GM18867 (cell line): ENCODE results near the gene RLF.
A peak's percentile ranks its signal among the peaks of the same experiment; 100 is the strongest.

ENCODE experiments used
- ATAC-seq: cut with Tn5 transposase; IDR thresholded peaks from one replicate; pipeline ENCODE4 v1.9.1; 2021; ENCODE audit warnings: mild to moderate bottlenecking, moderate library complexity; ENCODE audit not compliant: unreplicated experiment

RLF gene

DNA sequence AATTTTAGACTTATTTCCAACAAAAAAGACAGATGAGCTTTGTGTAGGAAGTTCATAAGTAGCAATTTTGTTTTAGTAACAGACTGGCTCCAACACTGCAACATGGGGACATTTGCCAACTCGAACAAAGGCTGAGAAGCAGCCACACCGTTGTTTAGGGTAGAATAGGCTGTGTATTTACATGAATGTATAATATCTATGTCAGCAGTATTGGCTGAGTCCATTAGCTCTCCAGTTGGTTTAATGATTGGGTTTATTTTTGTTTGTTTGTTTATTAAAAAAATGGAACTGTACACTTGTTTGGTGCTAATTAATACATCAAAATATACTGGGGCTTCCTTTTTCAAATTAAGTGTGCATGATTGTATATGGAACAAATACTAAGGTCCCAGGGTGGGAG, 79.2 kb downstream of the RLF start:
- no peak for ATAC-seq

DNA sequence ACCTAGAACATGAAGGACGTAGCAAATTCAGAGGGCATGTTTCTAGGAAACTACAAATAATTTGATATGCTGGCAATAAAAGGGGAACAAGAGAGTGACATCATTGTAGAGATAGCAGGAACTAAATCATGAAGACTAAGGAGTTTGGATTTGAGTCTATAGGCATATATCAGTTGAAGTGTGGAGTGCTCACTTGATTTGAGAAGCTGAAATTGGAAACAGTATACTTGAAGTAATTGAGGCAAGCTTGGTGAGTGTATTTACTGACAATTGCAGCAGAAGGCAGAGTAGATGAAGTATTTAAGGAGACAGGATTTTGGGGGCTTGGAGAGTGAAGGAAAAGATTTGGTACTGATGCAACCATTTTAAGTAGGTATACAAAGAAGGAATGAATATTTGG, 80.2 kb downstream of the RLF start:
- peak; percentile 5 for ATAC-seq

DNA sequence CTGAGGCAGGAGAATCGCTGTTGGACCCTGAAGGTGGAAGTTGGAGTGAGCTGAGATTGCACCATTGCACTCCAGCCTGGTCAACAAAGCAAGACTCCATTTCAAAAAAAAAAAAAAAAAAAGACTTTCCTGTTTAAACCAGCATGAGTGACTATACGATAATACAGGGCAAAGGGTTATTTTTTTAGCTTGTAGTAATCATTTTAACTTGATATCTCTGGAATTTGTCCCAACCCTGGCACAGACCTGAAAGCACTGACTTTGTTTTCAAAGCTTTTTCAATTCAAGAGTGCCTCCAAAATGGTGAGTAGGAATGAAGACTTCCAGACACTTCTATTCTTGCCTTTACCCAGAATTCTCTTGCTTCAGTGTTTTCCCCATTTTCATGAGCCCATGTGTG, 82.2 kb downstream of the RLF start:
- ATAC-seq, result no peak

DNA sequence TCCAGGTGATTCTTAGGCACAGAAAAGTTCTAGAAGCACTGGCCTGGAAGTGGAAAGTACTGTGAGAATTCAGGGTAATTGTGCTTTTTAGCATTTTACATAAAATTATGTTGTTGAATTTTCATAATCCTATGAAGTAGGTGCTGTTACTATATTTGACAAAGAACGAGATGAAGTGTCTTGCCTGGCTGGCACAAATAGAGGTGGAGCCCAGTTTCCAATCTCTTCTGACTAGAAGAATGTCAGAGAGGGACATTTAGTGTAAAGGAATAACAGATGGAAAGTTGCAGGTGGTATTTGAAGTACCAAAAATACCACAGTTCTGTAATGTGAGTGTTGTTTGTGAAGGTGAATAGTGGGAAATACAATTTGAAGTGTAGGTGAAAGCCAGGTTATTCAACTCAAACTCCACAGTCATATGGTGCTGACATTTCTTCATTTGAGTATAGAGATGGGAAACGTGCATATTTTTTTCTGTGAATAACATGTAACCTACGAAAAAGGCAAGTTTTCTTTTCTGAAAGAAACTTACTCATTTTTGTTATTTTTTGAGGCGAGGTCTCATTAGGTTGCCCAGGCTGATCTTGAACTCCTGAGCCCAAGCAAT, 83.1 kb downstream of the RLF start:
- no peak for ATAC-seq

DNA sequence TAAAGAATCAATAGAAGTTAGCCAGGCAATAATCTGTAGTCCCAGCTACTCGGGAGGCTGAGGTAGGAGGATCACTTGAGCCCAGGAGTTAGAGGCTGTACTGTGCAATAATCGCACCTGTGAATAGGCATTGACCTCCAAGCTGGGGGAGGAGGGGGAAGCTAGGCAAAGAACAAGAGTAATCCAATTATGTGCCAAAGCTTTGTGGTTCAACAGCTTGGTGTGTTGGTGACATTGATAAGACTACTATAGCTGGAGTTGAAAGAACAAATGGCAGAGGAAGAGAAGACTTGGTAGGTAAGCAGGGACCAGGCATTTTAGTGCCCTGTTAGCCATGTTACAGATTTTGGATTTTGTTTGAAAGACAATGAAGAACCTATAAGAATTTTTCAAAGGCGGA, 84.5 kb downstream of the RLF start:
- no peak for ATAC-seq

DNA sequence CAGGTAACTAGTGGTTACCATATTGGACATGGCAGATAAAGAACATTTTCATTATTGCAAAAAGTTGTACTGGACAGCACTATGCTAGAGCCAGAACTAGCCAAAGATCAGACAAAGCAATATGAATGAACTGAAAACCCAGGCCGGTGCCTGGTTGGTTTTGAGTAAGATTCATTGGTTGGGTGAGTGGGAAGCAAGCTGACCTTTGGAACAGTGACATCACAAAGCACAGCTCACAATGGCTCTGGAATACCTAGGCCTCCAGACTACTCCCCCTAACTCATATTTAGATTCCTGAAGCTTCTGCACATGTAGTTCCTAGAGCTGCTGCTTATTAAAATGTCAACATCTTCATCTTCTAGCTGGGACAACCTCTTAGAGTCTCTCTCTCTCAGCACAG, 86.5 kb downstream of the RLF start, which contains the start of gene TMCO2:
Gene TMCO2 (plus strand): TSS at position 283 of the 400 bp plus-strand sequence. CDS start 57 bp downstream, at position 340.
- ATAC-seq, result no peak

DNA sequence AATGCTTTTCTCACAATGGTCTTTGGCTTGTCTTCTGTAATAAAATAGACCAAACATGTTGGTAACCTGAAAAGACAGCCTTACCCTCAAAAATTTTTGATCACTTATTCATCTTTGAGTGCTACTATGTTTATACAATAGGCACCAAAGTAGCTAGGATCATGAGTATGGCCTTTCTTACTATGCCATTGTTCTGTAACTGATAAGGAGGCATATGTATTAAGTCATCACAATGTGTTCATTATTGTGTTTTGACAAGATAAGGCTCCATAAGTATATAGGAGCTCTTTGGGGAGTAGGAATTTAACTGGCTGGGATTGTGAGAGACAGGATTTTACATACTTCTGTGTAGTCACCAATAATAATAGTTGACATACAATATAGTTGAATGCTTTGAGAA, 87.2 kb downstream of the RLF start:
- no peak for ATAC-seq

DNA sequence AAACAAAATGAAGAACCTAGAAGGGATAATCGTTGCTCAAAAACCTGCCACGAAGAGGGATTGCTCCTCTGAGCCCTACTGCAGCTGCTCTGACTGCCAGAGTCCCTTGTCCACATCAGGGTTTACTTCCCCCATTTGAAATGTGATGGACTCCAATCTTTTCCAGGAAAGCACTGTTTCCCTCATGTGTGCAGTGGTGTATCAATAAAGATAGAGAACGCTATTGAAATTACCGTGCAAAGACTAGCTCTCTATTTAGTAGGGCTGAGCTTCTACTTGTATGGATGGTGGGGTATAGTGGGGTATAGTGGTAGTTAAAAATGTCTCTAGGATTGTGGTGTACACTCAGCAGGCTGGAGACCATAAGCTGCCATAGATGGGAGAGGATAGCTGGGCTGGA, 90.3 kb downstream of the RLF start:
- no peak for ATAC-seq

DNA sequence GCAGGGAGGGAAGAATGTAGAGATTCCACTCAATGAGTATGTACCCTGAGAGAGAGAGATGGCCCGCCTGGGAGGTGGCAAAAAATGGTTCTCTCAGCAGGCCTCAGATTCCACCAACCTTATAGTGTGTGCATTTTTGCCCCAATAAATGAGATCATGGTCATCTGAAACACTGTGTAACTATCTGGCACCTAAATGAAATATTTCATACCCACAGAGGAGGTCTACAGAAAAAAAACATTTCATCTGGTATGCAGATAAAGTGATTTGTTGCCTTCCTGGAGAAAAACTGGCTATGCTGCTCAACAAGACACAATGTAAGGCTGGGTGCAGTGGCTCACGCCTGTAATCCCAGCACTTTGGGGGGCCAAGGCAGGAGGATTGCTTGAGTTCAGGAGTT, 91.4 kb downstream of the RLF start:
- ATAC-seq, result no peak

DNA sequence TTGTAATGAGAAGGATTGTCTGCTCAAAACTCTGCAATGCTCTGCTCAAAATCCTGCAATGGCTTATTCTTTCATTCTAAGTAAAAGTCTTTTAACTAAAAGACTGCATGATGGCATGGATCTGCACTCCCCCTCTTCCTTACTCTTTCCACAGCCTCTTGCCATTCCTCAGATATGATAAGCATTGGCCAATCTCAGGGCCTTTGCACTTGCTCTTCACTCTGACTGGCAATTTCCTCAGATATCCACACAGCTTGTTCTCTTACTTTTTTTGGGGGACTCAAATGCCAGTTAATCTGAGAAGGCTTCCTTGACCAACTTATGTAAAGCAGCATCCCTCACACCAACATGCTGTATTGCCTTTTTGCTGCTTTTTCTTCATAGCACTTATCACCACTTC, 94.0 kb downstream of the RLF start:
- no peak for ATAC-seq

DNA sequence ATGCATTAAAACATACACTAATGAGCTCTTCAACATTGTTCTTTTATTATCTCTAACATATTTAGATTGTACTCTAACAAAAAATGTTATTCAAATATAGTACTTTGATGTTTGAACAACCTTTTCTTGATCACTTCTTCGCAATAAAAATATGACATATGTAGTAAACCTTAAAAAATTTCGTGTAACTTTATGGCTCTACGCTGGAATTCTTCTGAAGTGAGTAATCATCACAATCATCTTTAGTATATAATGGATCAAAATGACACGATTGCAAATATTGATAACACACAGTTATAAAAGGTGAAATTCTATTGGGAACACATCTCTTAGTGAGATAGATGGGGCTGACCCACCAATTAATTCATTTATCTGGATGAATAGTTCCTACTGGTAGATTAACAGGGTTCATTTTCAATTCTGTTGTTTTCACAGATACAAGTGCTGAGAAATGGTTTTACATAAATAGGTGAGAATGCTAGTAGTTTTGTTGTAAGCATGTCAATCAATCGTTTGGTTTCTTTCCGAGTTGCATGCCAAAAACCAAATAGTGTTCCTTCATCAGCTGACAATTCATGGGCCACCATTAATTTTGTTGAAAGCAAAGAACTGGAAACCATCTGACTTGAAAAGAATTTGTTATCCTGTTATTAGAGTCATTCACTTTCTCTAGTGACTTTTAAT, 95.4 kb downstream of the RLF start:
- no peak for ATAC-seq

DNA sequence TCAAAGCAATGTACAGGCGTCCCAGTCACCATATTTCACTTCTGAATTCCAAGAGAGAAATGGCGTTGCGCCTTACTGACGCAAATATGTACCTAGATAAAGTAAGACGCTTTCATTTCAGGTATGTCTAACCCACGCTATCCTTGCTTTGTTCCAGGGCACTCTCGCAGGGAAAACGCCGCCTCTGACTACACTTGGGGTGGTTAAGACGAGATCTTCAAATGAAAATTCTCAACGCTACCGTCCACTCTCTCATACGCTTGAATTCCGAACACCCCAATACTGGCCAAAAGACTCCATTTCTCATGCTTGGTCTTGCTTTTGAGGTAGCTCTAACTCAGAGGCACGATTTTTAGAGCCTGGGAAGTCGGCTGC, 96.1 kb downstream of the RLF start:
- no peak for ATAC-seq

DNA sequence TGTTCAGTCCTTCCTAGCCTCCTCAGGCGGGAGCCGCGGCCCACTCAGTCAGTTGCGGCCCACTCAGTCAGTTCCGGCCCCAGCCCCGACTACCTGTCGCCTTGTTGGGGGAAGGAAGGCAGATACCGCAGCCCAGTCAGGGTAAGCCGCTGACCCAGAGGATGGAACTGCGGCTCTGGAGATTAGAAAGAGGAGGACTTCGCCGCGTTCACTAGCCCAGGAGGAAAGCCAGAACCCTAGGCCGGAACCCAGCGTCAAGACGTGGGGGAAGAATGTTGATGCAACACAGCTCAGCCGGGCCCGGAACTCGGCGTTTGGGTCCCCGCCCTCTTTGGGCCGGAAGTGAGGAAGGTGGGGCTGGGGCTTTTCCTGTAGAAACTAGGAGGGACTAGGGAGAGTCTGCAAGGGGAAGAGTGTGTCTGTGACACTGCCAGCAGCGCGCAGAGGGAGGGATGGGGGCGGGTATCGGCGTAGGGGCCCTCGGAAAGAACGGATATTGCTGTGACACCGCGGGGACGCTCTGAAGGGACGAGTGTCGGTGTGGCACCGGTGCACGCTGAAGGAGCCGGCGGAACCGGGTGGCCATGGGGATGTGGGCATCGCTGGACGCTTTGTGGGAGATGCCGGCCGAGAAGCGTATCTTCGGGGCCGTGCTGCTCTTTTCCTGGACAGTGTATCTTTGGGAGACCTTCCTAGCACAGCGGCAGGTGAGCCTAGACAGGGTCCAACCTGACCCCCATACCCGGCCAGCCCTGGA, 96.7 kb downstream of the RLF start, which contains the start of gene ZMPSTE24:
Gene ZMPSTE24 (plus strand): TSS at position 549 of the 757 bp plus-strand sequence. CDS start 36 bp downstream, at position 585.
- ATAC-seq, result peak; percentile 89

DNA sequence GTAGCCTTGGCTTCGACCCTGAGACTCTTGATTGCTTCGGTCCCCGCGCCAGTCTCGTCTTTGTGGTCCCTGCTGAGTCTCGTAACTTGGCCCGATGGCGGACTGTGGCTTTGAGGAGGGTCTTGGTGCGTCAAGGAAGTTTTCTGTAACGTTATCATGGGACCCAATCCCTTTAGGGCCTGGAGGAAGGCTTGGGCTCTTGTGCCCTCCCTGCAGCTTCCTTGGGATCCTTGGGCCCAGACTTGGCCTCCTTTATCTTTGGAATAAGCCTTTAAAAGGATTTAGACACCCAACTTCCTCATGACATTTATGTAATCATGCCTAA, 97.2 kb downstream of the RLF start:
- ATAC-seq, result no peak

DNA sequence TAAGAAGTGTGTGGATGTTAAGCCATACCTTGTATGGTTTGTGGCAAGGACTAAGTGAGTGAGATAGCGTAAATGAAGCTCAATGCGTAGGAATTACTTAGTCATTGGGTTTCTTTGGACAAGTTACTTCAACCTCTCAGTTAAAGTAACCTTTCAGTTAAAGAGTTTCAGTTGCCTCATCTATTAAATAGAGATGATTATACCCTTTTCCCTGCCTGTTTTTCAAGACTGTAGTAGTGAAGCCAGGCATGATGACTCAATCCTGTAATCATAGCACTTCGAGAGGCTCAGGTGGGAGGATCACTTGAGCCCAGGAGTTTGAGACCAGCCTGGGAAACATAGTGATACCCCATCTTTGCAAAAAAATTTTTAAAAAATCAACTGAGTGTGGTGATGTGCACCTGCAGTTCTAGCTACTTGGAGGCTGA, 103.2 kb downstream of the RLF start:
- ATAC-seq, result no peak

DNA sequence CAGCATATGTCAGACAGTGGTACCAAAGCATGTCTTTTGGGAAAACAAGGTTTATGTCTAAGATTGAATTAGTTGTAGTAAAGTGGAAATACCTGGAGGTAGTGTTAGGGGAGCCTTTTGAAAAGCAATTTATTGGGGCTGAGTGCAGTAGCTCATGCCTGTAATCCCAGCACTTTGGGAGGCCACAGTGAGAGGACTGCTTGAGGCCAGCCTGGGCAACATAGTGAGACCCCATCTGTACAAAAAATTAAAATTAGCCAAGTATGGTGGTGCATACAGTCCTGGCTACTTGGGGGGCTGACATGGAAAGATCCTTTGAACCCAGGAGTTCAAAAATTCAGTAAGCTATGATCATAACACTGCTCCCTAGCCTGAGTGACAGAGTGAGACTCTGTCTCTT, 104.1 kb downstream of the RLF start:
- ATAC-seq, result no peak

DNA sequence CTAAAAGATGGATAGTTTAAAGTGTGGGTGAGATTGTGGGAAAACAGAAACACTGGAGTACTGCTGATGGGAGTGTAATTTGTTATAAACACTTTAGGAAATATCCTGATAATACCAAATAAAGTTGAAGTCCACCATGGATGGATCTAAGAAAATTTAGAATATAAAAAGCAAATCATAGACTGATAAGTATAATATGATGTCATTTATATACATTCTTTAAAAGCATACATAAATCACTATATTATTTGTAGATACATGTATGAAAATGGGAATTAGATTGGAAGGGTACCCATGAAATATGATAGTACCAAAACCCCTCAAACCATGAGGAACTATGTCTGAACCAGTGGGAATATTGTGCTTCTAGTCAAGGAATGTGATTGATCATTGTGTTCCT, 104.7 kb downstream of the RLF start:
- no peak for ATAC-seq

DNA sequence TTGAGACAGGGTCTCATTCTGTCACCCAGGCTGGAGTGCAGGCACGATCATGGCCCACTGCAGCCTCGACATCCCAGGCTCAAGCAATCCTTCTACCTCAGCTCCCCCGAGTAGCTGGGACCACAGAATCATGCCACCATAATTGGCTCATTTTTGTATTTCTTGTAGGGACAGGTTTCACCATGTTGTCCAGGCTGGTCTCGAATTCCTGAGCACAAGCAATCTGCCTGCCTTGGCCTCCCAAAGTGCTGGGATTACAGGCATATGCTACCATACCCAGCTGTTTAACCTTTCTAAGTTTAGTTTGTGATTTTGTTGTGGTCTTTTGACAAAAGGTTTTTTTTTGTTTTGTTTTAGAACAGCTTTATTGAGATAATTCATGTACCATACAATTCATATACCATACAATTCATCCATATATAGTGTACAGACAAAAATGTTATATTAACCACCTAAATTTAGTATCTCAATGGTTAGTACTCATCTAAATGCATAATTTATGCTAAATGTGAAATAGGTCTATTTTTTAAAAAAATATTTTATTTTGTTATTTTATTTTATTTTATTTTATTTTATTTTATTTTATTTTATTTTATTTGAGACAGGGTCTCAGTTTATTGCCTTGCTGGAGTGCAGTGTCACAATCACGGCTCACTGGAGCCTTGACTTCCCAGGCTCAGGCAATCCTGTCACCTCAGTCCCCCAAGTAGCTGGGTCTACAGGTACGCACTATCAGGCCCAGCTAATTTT, 105.8 kb downstream of the RLF start:
- ATAC-seq, result no peak

DNA sequence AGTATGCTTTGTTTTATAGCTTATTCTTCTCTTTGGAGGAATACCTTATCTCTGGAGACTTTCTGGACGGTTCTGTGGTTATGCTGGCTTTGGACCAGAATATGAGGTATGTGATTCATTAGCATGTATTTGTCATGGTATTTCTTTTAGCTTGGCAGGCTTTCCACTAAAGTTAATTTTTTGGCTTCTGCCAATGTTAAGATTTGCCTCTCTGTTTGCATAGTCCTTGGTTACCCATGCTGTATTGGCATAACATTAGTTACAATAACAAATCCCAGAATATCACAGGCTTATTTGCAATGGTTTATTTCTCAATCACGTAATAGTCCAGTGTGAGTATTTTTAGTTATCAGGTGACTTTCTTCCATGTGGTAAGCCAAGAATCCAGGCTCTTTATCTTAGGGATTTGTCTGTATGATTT, 106.6 kb downstream of the RLF start:
- no peak for ATAC-seq

DNA sequence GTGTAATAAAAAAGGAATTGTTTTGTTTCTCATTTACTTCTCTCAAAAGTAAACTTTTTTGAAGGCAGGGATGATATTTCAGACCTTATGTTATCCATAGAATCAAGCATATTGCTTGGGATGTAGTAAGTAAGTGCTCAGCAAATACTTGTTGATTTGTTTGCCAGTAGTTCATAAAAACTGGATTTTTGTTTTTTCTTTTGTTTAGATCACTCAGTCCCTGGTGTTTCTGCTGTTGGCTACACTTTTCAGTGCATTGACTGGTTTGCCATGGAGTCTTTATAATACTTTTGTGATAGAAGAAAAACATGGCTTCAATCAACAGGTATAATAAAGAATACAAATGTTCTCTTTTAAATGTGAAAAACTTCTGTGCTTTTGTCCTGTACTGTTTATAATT, 107.0 kb downstream of the RLF start:
- no peak for ATAC-seq

DNA sequence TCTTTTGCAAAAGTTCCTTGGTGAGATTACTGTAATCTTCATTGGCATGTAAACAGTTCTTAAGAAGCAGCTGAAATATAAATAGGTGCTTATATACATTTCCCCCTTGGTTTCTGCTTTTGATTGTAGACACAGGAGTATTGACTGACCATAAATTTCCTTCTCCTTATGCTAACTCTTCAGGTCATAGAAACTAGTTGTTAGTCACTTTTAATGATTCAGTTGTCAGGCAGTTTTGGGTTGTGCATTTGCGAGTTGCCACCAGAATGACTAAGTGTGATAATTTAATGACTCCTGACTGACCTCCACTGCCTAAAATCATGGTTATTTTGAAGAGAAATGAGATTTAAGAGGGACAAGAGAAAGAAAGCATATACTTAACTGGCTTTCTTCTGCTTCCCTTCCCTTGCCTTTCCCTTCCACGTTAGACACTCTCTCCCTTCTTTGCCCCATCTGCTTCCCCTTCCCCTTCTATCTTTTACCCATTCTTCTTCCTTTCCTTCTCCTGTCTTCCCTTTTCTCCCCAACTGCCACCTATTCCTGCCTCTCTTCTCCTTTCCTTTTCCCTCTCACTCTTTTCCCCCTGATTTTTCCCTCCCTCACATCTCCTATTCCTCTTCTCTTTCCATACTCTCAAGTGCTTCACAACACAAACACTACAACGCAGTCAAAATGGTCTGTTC, 109.1 kb downstream of the RLF start:
- no peak for ATAC-seq
